Neural cell (in vitro differentiated cells): ENCODE results near the gene NPHP4.

Experiments
- EZH2 ChIP-seq: fragments of 200-600, 300-800 bp; shearing (Covaris generic), sonication (generic); IDR thresholded peaks from 2 replicates; pipeline ENCODE4 v1.6.1; 2014; ENCODE audit warnings: antibody characterized with exemption, low read length, borderline replicate concordance, mild to moderate bottlenecking; ENCODE audit not compliant: insufficient read depth, poor library complexity, severe bottlenecking
- MXI1 ChIP-seq: fragments of 450-650 bp; conservative IDR thresholded peaks from 2 replicates; pipeline ENCODE4 v1.6.1; 2014; ENCODE audit warnings: antibody characterized with exemption, mild to moderate bottlenecking; ENCODE audit not compliant: poor library complexity, severe bottlenecking
- TF ChIP-seq, protein P1 (sequence below): fragments of 450-650 bp; IDR thresholded peaks from 2 replicates; pipeline ENCODE4 v1.5.1; 2014; ENCODE audit warnings: antibody characterized with exemption, mild to moderate bottlenecking, moderate library complexity; ENCODE audit not compliant: poor library complexity, severe bottlenecking

DNA sequence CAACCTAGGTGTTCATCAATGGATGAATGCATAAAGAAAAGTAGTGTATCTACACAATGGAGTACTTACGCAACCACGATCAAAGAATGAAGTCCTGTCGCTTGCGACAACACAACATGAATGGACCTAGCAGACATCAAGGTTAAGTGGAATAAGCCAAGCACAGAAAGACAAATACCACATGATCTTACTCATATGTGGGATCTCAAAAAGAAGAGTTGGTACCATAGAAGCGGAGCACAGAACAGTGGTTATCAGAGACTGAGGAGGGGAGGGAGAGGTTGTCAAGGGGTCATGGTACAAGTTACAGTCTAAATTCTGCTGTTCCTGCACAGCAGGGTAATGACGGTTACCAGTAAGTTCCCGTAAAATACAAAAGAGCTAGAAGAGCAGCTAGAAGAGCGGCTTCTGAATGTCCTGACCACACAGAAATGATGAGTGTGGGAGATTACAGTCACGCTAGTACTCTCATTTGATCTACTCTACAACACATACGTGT is 36.7 kb downstream of the NPHP4 start:
- TF ChIP-seq, protein P1, sequence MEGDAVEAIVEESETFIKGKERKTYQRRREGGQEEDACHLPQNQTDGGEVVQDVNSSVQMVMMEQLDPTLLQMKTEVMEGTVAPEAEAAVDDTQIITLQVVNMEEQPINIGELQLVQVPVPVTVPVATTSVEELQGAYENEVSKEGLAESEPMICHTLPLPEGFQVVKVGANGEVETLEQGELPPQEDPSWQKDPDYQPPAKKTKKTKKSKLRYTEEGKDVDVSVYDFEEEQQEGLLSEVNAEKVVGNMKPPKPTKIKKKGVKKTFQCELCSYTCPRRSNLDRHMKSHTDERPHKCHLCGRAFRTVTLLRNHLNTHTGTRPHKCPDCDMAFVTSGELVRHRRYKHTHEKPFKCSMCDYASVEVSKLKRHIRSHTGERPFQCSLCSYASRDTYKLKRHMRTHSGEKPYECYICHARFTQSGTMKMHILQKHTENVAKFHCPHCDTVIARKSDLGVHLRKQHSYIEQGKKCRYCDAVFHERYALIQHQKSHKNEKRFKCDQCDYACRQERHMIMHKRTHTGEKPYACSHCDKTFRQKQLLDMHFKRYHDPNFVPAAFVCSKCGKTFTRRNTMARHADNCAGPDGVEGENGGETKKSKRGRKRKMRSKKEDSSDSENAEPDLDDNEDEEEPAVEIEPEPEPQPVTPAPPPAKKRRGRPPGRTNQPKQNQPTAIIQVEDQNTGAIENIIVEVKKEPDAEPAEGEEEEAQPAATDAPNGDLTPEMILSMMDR: no peak
- TF ChIP-seq EZH2: no peak
- no peak for TF ChIP-seq MXI1
